Adrenal gland (tissue), 5 donors: Measurements from ENCODE around the gene SRCIN1.

Experiments
- POLR2A ChIP-seq, 2 donors: fragments of 450-650 bp; IDR thresholded peaks; one replicate each; pipeline ENCODE4 v1.6.1; 2017; ENCODE audit warnings: antibody characterized with exemption in 2 of 2, mild to moderate bottlenecking in 2 of 2, moderate library complexity in 1 of 2
- TF ChIP-seq, protein P1 (sequence below), 6 experiments: fragments of 450-650 bp in 4 of 6; fragments of 200-600 bp in 2 of 6; sonication (generic) in 1 of 6; IDR thresholded peaks; 1 replicate in 5 of 6; 2 replicates in 1 of 6; pipeline versions ENCODE4 v1.5.1 to v1.8.0; 2016 to 2021; ENCODE audit warnings: antibody characterized with exemption in 6 of 6, mild to moderate bottlenecking in 2 of 6, moderate library complexity in 1 of 6
- donor health status: DM: no; HTN: no; CAD: no.

DNA sequence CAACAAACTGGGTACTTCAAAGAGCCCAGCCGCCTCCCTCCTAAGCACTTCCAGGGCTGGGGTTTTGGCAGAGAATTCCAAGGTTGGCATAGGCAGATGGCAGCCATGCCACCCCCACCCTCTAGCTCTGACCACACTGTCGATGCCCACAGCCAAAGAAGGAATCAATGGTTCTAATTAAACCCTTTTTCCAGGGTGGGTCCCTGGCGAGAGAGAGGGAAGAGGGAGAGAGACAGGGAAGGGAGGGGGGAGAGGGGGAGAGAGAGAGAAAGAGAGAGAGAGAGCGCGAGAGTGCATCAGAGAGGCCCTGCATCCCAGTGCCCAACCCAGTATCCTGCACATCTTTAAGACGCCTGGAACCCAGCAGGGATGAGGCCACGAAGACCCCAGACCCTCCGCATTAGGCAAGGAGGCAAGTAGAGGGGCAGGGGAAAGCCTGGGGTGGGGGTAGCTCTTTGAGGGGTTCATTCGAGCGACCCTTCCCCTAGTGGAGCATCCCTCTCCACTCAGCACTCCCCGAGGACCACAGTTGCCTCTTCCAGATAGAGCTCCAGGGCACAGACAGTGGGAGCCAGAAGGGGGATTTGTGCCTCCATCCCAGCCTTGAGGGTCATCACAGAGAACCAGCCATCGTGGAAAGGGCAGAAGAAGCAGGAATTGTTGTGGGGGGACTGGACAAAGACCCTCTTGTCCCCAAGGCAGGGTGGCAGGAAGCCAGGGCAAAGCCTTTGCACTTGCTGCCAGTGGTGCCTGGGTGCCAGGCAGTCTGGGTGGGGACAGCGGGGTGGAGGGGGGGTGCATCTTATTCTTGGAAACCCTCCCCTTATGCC, 2.6 kb downstream of the SRCIN1 start:
- TF ChIP-seq POLR2A (IDR thresholded peaks at IDR 0.05), result no peak
- TF ChIP-seq, protein P1, sequence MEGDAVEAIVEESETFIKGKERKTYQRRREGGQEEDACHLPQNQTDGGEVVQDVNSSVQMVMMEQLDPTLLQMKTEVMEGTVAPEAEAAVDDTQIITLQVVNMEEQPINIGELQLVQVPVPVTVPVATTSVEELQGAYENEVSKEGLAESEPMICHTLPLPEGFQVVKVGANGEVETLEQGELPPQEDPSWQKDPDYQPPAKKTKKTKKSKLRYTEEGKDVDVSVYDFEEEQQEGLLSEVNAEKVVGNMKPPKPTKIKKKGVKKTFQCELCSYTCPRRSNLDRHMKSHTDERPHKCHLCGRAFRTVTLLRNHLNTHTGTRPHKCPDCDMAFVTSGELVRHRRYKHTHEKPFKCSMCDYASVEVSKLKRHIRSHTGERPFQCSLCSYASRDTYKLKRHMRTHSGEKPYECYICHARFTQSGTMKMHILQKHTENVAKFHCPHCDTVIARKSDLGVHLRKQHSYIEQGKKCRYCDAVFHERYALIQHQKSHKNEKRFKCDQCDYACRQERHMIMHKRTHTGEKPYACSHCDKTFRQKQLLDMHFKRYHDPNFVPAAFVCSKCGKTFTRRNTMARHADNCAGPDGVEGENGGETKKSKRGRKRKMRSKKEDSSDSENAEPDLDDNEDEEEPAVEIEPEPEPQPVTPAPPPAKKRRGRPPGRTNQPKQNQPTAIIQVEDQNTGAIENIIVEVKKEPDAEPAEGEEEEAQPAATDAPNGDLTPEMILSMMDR (IDR thresholded peaks at IDR 0.05), result no peak
